Ectodermal cell (in vitro differentiated cells): ENCODE results near the gene CHD5.

Source experiments
- H3K27ac ChIP-seq: 2 replicates; pipeline ENCODE4 v1.7.0; 2013; ENCODE audit warnings: mild to moderate bottlenecking, low read depth, low read length; ENCODE audit not compliant: insufficient read depth, poor library complexity, severe bottlenecking
- H3K27me3 ChIP-seq: 2 replicates; pipeline ENCODE4 v1.7.0; 2013; ENCODE audit warnings: mild to moderate bottlenecking, low read length; ENCODE audit not compliant: insufficient read depth, control insufficient read depth, poor library complexity, severe bottlenecking
- H3K36me3 ChIP-seq: one replicate; pipeline ENCODE4 v1.7.0; 2013; ENCODE audit warnings: low read length; ENCODE audit not compliant: control insufficient read depth, insufficient read depth
- H3K4me1 ChIP-seq: one replicate; pipeline ENCODE4 v1.7.0; 2013; ENCODE audit warnings: low read length; ENCODE audit not compliant: control insufficient read depth, insufficient read depth
- H3K4me3 ChIP-seq: 2 replicates; pipeline ENCODE4 v1.7.0; 2013; ENCODE audit warnings: low read depth, low read length, control low read depth; ENCODE audit not compliant: insufficient read depth
- H3K9me3 ChIP-seq: 2 replicates; pipeline ENCODE4 v1.7.0; 2013; ENCODE audit warnings: mild to moderate bottlenecking, low read length, moderate library complexity; ENCODE audit not compliant: control insufficient read depth
- WGBS, 2 experiments: methylation state at CpG; one replicate each; pipeline ENCODE4 v1.1.7; 2013; ENCODE audit warnings: missing lambda C conversion rate in 2 of 2; 5-methylcytosine and 5-hydroxymethylcytosine counted together

CHD5 gene

DNA sequence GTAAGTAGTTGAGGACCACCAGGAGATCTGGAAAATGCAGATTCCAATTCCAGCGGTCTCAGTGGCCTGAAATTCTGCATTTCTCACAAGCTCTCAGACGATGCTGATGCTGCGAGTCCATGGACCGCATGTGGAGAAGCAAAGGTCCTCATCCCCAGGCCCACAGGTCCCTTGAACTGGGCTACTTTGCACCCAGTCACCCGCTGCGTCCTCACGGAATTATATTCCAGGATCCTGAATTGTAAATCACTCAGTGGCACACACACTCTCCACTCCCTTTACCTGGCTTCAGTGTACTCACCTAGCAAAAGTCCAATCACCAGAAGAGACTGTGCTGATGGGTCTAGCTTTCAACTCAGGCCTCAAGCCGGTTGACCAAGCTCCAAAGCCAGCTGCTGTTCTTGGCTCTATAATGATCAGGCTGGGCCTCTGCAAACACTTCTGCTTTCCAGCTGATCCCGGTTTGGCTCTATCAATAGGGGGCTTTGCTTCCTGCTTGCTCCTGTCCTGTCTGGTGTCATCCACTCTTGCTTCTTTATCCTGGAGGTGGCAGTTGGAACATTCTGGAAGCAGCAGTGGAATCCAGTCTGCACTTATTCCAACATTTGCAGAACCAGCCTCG is 20.2 kb upstream of the CHD5 start:
- peak overlapping the region; percentile 62 for H3K27ac ChIP-seq
- no peaks in the 10 kb centered on the region for H3K36me3 ChIP-seq
- H3K9me3 ChIP-seq: no peaks in the 10 kb centered on the region
- 67% methylated on average over 10 of the region's 10 CpGs for WGBS, 2 experiments
- peaks cover 5% of the 10 kb centered on the region for H3K27me3 ChIP-seq
- peaks cover 13% of the 10 kb centered on the region for H3K4me1 ChIP-seq
- H3K4me3 ChIP-seq: peak overlapping the region; percentile 80

GRCh38 chr1:6199298-6200187 is 19.4 kb upstream of the CHD5 start, which contains the start of gene RPL22:
RPL22 (minus strand) TSS chr1:6199595; CDS start chr1:6199573, 22 bp downstream.
- Histone ChIP-seq H3K27me3 (no peaks in the 10 kb centered on the region), H3K4me3 (peak within 1 kb of the TSS; percentile 80), H3K9me3 (no peaks in the 10 kb centered on the region), H3K4me1 (peaks cover 13% of the 10 kb centered on the region), H3K36me3 (peaks cover under 1% of the 10 kb centered on the region), H3K27ac (peak within 1 kb of the TSS; percentile 62)
- 1% methylated on average over 53 of the region's 53 CpGs for WGBS, 2 experiments

GRCh38 chr1:6198646-6199297 is 18.7 kb upstream of the CHD5 start:
- peaks cover 8% of the 10 kb centered on the region for H3K36me3 ChIP-seq
- H3K9me3 ChIP-seq: no peaks in the 10 kb centered on the region
- H3K27me3 ChIP-seq: no peaks in the 10 kb centered on the region
- H3K4me3 ChIP-seq: peak overlapping the region; percentile 80
- WGBS, 2 experiments: 0 to 2% methylated on average over 31 of the region's 31 CpGs
- H3K27ac ChIP-seq: peak overlapping the region; percentile 11
- H3K4me1 ChIP-seq: peaks cover 13% of the 10 kb centered on the region

DNA sequence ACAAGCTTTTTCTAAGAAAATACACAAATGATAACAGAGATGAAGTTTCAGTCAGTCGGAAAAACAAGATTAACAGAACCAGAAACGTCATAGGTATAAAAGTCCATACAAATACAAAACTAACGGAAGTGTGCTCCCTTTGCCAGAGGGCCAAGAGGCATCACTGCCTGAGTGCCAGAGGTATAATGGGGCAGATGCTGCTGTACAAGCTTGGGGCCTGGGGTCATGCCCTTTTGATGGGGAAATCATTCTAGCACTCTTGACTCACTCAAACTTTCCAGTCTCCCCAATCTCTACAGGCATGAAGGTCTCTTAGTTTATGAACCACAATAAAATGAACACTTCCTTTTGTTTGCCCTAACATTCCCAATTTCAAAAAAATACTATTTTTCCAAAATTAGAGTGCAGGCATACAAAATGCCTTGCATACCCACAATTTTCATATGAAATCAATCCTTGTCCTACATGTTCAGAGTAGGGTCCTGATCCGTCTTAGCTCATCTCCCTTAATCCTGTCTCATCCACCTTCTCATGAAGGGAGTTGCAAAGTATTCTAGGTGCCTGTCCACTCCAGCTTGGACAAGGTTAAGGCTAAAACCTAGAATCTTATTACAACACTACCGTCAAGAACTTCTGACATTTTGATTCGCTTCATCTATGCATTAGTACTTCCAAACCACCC is 17.8 kb upstream of the CHD5 start:
- H3K4me3 ChIP-seq: peak overlapping the region; percentile 80
- no peaks in the 10 kb centered on the region for H3K27me3 ChIP-seq
- 79 to 81% methylated on average over 6 of the region's 6 CpGs for WGBS, 2 experiments
- peaks cover 17% of the 10 kb centered on the region for H3K36me3 ChIP-seq
- no peaks in the 10 kb centered on the region for H3K9me3 ChIP-seq
- H3K4me1 ChIP-seq: peaks cover 13% of the 10 kb centered on the region
- H3K27ac ChIP-seq: no peak overlapping the region

- H3K4me3 ChIP-seq: no peak overlapping the region
- H3K4me1 ChIP-seq: no peaks in the 10 kb centered on the region
- H3K27me3 ChIP-seq: no peaks in the 10 kb centered on the region
- no peaks in the 10 kb centered on the region for H3K9me3 ChIP-seq
- H3K27ac ChIP-seq: no peak overlapping the region
- peaks cover 38% of the 10 kb centered on the region for H3K36me3 ChIP-seq
- WGBS, 2 experiments: 94 to 100% methylated on average over 1 of the region's 1 CpG
Measured at GRCh38 chr1:6191968-6192367, 11.8 kb upstream of the CHD5 start.

GRCh38 chr1:6188466-6188865 is 8.3 kb upstream of the CHD5 start:
- no peak overlapping the region for H3K27ac ChIP-seq
- no peak overlapping the region for H3K4me3 ChIP-seq
- WGBS, 2 experiments: 93 to 95% methylated on average over 8 of the region's 8 CpGs
- H3K4me1 ChIP-seq: no peaks in the 10 kb centered on the region
- H3K36me3 ChIP-seq: peaks cover 26% of the 10 kb centered on the region
- H3K9me3 ChIP-seq: no peaks in the 10 kb centered on the region
- H3K27me3 ChIP-seq: no peaks in the 10 kb centered on the region

GRCh38 chr1:6185635-6186382 is 5.7 kb upstream of the CHD5 start:
- Histone ChIP-seq H3K4me1 (no peaks in the 10 kb centered on the region), H3K9me3 (no peaks in the 10 kb centered on the region), H3K27me3 (peaks cover 24% of the 10 kb centered on the region), H3K27ac (no peak overlapping the region), H3K4me3 (no peak overlapping the region), H3K36me3 (peaks cover 16% of the 10 kb centered on the region)
- 76 to 82% methylated on average over 10 of the region's 10 CpGs for WGBS, 2 experiments

GRCh38 chr1:6185151-6185550 is 5.0 kb upstream of the CHD5 start:
- Histone ChIP-seq H3K4me3 (no peak overlapping the region), H3K27ac (no peak overlapping the region), H3K36me3 (peaks cover 11% of the 10 kb centered on the region), H3K4me1 (no peaks in the 10 kb centered on the region), H3K9me3 (no peaks in the 10 kb centered on the region), H3K27me3 (peaks cover 30% of the 10 kb centered on the region)
- 88 to 89% methylated on average over 3 of the region's 3 CpGs for WGBS, 2 experiments

- H3K27ac ChIP-seq: no peak overlapping the region
- peaks cover 6% of the 10 kb centered on the region for H3K36me3 ChIP-seq
- 94% methylated on average over 13 of the region's 13 CpGs for WGBS, 2 experiments
- H3K4me3 ChIP-seq: no peak overlapping the region
- H3K9me3 ChIP-seq: no peaks in the 10 kb centered on the region
- H3K27me3 ChIP-seq: peaks cover 39% of the 10 kb centered on the region
- H3K4me1 ChIP-seq: no peaks in the 10 kb centered on the region
Measured at GRCh38 chr1:6184083-6184783, 4.1 kb upstream of the CHD5 start.
